HPDE6-E6E7 (cell line): ENCODE measurements around the gene LRRC42.

Experiments used
- DNase-seq: peaks from one replicate; pipeline ENCODE4 v3.0.0; 2011; ENCODE audit warnings: missing footprints; ENCODE audit errors: extremely low spot score

LRRC42 gene

GRCh38 chr1:53946252-53947171 lies at the start of gene LRRC42:
Gene LRRC42, plus strand, starts transcription at chr1:53946350. Its CDS starts 5,650 bp downstream, at chr1:53952000.
- peak; percentile 84 for DNase-seq

- DNase-seq = no peak
Observed at GRCh38 chr1:53896635-53897229, 49.4 kb upstream of the LRRC42 start.

DNA sequence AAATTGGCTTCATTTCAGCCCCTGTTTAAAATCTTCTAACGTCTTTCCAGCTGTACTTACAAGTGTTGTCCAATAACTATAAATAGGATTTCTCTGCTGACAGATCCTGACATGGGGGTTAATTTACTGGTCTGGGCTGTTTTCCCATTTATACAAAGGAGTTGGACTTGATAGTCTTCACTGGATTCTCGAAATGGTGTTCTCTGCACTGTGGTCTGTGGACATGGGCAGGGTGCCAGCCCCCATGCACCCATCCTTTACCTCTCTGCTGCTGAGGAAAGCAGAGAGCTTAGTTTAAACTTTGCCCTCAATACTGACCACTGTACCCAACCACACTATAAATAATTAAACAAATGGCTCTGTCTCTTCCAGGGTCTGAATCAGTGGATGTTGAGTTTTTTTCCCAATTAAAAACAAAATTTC lies 46.9 kb upstream of the LRRC42 start:
- DNase-seq = no peak

GRCh38 chr1:53899708-53900107 lies 46.4 kb upstream of the LRRC42 start:
- no peak for DNase-seq

- DNase-seq = no peak
Observed at GRCh38 chr1:53902235-53903138, 43.7 kb upstream of the LRRC42 start.

- DNase-seq = no peak
Observed at GRCh38 chr1:53905509-53905908, 40.6 kb upstream of the LRRC42 start.

- DNase-seq = no peak
Observed at GRCh38 chr1:53906121-53906520, 40.0 kb upstream of the LRRC42 start.

GRCh38 chr1:53909946-53910345 lies 36.2 kb upstream of the LRRC42 start:
- DNase-seq = no peak

DNA sequence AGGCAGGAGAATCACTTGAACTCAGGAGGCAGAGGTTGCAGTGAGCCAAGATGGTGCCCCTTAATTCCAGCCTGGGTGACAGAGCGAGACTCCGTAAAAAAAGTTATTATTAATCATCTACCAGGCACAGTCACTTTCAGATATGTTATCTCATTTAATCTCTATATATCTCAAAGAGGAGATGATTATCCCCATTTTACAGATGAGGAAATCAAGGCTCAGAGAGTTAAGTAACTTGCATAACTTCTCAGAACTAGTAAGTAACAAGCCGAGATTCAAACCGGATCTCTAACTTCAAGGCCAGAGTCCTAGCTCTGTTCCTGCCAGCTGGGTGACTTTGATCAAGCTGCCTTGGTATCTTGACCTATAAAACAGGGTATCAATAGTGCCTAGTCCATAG lies 34.7 kb upstream of the LRRC42 start:
- no peak for DNase-seq

GRCh38 chr1:53913352-53914033 lies 32.7 kb upstream of the LRRC42 start:
- no peak for DNase-seq

GRCh38 chr1:53918343-53918742 lies 27.8 kb upstream of the LRRC42 start:
- DNase-seq = no peak

GRCh38 chr1:53919675-53920066 lies 26.5 kb upstream of the LRRC42 start:
- DNase-seq = no peak

GRCh38 chr1:53927376-53927881 lies 18.7 kb upstream of the LRRC42 start:
- no peak for DNase-seq

GRCh38 chr1:53929246-53929960 lies 16.7 kb upstream of the LRRC42 start:
- DNase-seq = no peak

GRCh38 chr1:53930932-53931331 lies 15.2 kb upstream of the LRRC42 start:
- DNase-seq = no peak

DNA sequence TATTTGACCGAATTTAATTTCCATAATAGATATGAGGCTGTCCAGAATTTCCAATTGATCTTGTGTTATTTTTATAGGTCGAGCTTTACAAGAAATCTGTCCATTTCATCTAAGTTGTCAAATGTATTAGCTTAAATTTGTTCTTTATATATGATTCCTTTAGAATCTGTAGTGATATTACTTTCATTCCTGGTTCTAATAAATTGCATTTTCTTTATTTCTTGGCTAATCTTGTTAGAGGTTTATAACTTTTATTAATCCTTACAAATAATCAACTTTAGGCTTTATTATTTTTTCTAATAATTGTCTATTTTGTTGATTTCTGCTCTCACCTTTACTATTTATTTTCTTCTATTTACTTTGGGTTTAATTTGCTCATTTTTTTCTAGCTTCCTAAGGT lies 14.6 kb upstream of the LRRC42 start:
- no peak for DNase-seq

GRCh38 chr1:53934170-53934765 lies 11.9 kb upstream of the LRRC42 start:
- DNase-seq = no peak

- no peak for DNase-seq
Observed at GRCh38 chr1:53936430-53936829, 9.7 kb upstream of the LRRC42 start.

GRCh38 chr1:53938136-53938830 lies 7.9 kb upstream of the LRRC42 start:
- no peak for DNase-seq
